Amniotic stem cell (primary cell): ENCODE data around the gene PFKL.

Source experiments
- DNase-seq: peaks from one replicate; lab custom pipeline; 2025; lab: John Stamatoyannopoulos, UW

The PFKL gene

DNA sequence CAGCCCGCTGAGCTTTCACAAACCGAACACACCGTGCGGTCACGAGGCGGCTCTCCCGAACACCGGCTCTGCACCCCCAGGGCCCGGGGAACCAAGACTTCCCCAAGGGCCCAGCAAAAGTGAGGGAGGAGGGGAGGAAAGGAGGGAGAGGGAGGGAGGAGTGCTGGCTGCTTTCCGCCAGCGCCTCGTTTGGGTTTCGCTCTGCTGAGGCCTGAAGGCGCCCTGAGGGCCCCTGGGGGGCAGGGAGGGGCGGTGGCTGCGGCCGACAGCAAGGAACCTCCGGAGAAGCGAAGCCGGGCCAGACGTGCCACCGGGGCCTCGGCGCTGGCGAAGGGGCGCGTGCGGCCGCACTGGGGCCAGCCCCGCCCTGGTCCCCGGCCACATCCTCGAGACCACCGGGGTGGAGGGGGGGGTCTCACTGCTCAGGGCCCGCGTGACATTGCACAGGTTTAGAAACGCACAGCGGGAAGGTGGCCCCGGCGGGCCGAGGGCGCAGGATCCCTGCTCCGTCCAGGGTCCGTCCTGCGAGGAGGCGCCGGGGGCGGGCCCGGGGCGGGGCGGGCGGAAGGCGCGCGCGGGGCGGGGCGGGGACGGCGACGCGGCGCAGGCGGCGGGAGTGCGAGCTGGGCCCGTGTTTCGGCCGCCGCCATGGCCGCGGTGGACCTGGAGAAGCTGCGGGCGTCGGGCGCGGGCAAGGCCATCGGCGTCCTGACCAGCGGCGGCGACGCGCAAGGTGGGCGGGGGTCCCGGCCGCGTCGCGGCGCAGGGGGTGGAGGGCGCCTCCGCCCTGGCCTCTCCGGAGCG lies at the start of gene PFKL:
Gene PFKL (plus strand): TSS at position 596 of the 804 bp plus-strand sequence. CDS start 53 bp downstream, at position 649.
- DNase-seq: peak; percentile 27

DNA sequence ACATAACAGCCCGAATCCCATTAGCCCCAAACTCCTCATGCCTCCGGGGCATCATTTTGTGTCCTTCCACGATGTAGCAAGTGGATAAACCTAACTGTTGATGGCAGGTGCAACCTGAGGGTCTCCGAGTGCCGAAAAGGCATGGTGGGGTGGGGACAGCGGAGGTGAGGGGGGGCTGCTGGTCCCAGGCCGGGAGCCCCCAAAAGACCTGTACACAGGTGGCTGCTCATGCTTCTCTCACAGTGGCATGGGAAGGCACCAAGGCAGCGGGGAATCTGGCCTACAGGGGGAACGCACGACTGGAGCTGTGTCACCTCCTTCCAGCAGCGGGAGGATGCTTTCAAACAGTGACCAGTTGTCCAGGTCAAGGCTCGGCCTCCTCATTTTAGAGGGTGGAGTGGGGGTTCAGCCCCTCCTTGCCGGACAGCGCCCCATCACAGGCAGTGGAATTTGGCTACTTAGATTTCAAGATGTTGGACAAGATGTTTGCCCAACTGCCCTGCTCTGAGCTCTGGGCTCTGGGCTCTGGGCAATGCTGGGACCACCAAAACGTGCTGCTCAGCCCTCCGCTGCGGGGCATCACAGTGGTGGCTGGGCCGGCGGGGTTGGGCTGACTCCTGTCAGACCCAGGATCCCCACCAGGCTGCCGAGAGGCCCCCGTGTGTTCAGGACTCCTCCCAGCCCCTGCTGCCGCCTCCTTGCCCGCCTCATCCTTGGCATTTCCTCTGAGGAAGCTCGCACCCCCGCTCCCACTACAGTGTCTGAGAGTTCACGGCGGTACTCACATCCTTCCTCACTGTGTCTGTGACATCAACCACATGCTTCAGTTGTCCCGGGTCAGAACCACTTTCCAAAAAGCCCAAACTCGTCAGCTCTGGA lies 45.8 kb upstream of the PFKL start:
- DNase-seq: no peak

DNA sequence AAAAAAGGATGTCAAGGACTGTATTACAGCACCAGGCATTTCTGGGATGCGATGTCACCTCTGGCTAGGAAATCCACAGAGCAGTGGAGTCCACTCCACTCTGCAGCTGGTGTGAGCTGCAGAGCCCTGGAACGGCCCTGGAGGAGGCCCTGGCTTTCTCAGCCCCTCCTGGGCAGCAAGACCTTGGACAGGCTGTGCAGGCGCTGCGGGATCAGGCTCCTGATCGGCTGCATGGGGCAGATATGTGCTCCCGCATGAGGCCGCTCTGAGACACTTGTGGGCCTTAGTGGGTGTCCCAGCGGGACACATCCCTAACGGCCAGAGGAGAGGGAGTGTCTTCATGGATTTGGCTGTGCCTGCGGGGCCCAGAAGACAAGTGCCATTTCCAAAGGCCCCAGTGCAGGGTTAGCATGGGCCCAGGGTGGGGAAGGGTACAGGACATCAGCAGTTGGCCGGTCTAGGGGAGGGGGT lies 44.3 kb upstream of the PFKL start:
- no peak for DNase-seq

DNA sequence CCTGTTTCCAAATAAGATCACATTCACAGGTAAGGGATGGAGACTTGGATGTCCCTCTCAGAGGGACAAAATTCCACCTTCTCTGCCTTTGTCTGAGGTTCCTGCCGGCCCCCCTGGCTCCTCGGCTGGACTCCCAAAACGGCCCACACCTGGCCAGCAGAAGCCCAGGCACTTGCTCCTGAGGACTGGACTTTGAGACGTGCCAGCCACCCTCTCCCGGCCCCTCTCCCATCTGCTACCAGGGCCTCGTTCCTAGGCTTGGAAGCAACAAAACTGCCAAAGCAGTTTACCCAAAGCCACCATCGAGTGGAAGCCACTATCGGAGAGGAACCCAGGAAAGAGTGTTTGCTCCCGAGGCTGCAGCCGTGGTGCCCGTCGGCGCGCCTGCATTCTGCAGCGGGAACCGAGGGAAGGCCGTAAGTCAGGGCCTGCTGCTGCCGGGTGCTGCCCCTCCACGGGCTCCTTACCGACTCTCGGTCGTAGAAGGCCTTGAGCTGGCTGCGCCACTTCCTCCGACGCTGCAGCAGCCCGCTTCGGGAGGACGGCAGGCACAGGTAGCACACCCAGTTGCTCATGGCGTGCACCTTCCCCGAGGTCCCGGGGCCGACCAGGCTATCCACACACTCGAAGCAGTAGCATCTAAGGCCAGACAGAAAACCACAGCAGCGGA lies 41.7 kb upstream of the PFKL start:
- no peak for DNase-seq

DNA sequence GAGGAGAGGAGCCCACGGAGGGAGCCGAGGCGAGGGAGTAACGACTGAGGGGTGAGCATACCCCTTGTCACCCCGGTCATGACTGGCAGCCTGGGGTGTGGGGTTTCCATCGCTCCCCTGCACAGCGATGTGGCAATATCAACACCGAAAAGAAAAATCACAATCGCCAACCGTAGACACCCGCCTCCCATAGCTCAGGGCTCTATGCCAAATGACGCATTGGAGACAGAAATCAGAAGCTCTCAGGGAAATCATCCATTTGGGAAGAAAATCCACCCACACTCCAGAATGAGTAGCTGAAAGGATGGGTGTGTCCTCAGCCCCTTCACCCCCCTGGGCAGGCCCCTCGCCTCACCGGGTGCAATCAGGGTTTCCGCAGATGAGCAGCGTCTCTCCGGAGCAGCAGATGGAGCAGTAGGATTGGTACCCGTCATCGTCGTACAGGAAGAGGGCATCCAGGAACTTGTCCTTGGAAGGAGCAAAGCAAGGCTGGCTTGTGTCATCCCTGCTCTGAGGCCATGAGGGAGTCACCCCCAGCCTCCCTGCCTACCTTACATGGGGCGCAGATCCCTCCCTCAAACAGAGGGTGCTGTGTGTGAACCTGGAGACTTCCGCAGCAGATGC lies 40.7 kb upstream of the PFKL start:
- DNase-seq: no peak

DNA sequence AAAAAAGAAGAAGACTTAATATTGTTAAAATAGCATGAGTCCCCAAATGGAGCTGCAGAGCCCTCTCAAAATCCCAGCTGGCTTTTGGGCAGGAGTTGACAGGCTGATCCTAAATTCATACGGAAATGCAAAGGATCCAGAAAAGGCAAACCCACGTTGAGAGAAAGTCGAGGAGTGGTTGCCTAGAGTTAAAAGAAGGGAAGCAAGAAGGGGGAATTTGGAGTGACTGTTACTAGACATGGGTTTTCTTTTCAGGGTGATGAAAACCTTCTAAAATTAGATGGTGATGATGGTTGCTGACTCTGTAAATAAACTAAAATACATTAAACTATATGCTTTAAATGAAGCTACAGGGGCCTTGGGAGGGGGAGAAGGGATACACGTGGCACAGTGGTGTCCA lies 39.8 kb upstream of the PFKL start:
- DNase-seq: no peak

DNA sequence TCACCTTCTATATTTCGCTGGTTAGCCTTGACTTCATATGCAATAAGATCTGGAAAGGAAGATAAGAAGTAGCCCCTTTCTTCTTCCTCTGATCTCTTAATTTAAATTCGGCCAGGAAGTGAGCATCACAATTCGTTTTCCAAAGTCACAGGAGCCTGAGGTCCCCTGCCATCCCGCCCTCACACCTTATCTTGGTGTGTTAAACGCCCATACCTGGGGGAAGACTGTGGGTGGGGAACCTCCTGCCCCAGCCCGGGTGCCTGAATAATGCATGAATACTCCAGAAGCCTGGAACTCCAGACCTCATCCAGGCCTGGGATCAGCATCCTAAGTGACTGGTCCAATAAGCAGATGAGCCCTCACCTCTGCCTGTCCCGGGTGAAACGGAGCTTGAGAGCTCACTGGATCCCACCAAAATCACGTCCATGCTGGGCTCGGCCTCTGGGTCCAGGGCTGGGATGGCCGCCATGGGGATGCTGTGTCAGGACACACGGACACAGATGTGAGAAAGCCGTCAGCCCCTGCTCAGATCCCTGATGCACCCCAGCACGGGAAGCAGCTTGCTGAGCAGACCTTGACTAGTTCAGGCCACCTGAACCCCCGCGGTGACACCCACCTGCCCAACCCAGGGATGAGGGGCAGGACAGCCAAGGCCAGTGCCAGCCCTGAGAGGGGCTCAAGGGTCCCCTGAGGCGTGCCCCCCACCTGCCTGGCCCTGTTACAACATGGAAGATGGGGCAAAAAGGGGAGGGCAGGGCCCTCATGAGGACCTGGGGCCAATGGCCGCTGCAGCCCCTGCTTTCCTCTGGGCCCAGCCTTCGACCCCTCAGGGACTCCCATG lies 38.8 kb upstream of the PFKL start:
- DNase-seq: no peak

DNA sequence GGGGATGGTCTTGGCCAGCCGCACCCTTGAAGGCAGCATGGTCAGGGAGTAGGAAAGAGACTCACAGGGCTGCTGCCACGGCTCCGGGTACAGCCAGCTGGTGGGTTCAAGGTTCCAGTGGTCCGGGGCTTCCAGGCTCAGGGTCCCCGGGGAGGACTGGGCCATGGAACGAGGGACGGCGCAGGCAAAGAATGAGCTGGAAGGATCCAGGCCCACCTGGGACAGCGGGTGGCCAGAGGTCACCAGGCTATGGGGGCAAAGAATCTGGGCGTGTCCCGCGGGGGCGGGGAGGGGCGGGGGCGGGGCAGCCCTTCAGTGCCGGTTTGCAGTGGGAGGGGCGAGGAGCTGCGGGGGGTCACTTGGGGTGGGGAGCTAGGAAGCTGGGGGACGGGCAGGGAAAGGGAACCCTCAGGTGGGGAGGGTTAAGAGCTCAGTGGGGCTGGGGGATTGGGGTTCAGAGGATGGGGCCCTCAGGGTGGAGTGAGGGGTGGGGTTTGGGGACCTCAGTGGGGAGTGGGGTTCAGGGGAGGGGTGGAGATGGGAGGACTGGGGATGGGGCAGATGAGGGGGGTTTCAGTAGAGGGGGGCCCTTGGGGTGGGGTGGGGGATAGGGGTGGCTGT lies 38.1 kb upstream of the PFKL start, which contains the start of gene DNMT3L:
Gene DNMT3L (minus strand): TSS at position 223 of the 621 bp plus-strand sequence. CDS start 638 bp downstream, outside the sequence.
- DNase-seq: no peak

DNA sequence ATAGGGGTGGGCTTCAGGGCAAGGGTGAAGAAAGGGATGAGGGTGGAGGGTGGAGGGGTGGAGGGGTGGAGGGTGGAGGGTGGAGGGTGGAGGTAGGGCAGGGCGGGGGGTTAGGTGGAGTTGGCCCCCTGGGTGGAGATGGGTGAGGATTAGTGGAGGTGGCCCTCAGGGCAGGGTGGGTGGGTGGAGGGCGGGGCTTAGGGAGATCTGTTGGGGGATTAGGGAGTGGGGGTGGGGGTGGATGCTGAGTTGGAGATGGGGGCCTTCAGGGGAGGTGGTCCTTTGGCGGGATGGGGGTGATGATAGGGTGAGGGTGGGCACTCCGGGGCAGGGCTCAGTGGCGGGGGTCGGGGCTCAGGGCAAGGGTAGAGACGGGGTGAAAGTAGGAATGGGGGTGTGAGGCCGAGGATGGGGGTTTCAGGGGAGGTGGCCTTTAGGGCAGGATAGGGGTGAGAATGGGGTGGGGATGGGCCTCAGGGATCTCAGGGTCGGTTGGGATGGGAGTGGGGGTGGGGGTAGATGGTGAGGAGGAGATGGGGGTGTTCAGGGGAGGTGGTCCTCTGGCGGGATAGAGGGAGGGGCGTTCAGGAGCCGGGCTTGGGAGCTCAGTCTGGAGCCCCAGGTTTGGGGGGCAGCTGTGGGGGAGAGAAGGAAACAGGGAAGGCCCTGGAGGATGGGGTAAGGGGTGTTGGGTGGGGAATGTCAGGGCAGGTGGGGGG lies 37.4 kb upstream of the PFKL start:
- no peak for DNase-seq

DNA sequence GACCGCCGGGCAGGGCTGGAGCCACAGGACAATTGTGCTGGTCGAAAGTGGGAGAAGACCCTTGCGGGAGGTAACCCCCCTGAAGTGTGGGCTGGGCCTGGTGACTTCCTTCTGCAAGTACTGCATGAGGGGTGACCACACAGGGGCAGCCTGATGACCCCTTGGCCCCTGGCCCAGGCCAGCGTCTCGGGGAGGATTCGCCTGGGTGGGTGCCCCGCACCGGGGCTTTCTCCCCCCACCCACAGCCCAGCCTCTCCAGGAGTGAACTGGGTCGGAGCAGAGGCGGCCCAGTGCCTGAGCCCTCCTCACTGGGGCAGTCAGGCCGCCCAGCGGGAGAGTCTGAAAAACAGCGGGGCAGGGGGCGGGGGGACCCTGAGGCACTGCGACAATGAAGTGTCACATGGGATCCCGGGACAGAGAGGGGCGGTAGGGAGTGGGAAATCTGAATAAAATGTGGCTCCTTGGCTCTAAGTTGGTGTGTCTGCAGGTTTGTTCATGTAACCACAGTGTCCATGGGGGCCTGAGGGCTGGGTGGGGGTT lies 36.6 kb upstream of the PFKL start:
- no peak for DNase-seq

DNA sequence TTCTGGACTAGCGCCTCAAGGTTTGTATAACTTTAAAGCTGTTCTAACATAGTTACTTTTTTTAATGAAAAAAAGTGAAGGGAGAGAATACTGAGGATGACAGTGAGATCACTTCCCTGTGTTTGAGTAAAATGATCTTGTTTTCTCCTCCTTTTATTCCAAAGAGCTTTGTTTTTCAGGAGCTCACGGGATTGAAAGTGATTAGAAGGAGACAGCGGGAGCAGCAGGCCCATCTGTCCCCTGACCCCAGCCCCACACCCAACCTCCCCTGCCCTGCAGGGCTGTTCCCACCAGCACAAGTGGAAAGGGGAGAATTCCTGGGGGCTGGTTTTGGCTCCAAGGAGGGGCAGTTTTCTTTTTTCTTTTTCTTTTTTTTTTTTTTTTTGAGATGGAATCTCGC lies 36.1 kb upstream of the PFKL start:
- no peak for DNase-seq

DNA sequence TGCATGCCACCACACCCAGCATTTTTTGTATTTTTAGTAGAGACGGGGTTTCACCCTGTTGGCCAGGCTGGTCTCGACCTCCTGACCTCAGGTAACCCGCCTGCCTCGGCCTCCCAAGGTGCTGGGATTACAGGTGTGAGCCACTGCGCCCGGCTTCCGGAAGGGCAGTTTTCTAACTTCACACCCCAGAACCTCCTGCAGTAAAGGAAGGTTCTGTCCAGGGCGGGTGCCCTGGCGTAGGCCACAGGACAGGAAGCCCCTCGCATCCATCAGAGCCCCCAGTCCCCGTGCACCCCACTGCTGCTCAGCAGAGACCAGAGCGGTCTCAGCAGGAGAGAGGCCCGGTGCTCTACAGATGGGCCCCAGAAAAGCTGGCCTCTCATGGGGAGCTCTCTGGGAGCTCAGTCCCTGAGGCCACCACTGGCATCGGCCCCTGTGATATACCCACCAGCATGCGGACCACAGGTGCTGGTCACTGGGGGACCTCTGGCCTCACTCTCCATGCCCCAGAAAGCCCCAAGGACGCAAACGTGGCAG lies 34.1 kb upstream of the PFKL start:
- no peak for DNase-seq

DNA sequence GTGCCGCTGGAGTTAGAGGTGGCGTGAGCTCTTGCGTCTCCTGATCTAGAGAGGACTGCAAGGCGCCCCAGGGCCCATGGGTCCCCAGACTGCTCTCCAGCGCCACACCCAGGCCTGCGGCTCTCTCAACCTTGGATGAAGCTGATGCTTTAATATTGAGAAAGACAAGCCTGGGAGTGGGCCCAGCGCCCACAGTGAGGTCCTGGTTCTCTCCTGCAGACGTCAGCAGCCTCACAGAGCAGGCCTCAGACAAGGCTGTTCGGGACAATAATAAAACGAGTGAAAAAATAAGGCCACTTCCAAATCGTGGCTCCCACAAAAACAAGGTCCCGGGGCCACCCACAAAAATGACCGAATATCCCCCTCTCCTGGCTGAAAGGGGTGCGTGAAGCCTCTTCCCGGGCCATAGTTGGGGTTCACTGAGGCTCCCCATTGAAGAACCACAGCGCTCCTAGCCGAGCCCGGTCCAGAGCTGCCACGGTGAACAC lies 32.2 kb upstream of the PFKL start:
- no peak for DNase-seq

DNA sequence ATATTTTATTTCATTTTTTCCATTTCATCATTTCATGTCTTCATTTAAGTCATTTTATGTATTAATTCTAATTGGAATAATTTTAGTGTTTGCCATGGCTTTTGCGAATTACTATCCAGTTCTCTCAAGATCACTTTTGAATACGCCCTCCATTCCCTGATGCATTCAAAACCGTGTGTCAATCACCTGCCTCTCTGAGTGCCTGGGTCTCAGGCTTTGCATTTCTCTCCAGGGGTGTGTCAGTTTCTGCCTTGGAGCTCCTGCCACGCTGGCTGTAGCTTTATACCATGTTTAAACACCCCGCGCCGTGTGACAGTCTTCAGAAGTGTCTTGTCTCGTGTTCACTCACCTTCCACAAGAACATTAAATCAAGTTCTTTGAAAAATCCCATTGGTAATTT lies 30.8 kb upstream of the PFKL start:
- DNase-seq: no peak

DNA sequence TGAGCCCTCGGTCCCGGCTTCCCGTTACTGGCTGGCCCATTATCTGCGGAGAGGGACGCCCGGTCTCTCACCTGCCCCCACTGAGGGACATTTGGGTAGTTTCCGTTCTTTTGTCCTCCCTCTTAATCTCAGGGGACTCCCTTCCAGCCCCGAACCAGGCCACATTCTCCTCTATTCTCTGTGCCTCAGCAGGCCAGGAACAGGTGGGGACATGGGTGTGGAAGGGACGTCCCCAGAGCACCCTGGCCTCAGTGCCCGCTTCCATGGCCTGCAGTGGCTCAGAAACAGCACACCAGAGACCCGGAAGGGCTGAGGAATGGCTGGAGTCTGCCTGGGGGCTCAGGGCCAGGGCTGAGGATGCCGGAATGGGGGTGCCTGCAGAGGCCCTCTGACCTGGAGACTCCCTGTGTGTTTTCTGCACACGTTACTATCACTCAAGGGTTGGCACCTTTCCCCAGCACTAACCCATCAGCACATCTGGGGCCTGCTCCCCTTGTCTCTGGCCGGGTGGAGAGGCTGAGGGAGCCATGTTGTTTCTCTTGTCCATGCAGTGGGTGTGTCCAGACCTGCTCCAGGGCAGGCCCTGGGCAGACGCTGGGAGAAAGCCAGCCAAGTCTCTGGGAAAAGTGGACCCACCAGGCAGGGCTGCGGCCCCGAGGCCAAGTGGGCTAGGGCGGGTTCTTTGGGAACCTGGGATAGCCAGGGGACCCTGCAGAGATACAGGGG lies 28.1 kb upstream of the PFKL start:
- DNase-seq: no peak

DNA sequence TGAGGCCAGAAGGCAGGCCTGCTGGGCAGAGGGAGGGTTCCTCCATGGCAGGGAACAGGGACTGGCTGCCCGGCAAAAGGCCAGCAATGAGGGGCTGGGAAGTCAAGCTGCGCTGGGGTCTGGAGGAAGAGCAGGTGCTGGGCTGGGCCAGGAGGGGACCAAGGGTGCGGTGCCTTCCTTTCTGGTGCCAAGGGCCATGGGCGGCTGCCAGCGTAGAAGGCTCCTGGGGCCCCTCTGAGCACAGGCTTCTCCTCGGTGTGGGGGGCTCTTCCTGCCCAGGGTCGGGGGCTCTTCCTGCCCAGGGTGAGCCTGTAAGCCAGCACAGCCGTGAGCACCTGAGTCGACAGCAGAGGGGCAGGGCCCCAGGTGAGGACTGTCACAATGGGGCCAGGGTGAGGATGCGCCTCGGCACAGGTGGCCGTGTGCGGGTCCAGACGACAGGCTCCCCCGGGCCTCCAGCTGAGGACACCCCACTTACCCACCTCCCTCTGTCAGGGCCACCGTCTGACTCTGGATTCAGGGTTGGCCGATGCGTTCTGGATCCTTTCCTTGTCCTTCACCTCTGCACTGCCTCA lies 27.5 kb upstream of the PFKL start:
- no peak for DNase-seq

DNA sequence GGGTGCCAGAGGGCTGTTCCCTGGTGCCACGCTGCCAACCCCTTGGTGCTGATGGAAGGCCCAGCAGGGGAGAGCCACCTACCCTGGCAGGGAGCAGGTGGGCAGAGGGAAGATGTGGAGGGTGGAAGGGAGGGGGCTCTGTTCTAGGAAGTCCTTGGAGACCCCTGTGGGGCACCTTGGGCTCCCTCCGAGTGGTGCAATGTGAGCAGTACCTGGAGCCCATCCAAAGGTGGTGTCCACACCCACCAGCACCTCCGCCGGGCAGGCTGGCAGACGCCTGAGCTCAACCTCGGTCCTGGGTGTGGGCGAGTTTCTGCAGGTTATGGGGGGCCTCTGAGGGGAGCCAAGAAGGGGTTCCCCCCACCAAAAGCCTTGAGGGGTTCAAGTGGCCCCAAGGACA lies 26.8 kb upstream of the PFKL start:
- no peak for DNase-seq

DNA sequence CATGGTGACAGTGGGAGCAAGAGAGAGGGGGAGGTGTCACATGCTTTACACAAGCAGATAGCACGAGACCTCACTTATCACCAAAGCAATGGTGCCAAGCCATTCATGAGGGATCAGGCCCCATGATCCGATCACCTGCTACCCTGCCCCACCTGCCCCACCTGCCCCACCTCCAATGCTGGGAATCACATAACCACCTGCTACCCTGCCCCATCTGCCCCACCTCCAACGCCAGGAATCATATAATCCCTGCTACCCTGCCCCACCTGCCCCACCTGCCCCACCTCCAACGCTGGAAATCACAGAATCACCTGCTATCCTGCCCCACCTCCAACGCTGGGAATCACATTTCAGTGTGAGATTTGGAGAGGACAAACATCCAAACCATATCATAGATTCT lies 24.8 kb upstream of the PFKL start:
- DNase-seq: no peak
